Measurements from ENCODE around the gene SLC8A3.

Gene SLC8A3

DNA sequence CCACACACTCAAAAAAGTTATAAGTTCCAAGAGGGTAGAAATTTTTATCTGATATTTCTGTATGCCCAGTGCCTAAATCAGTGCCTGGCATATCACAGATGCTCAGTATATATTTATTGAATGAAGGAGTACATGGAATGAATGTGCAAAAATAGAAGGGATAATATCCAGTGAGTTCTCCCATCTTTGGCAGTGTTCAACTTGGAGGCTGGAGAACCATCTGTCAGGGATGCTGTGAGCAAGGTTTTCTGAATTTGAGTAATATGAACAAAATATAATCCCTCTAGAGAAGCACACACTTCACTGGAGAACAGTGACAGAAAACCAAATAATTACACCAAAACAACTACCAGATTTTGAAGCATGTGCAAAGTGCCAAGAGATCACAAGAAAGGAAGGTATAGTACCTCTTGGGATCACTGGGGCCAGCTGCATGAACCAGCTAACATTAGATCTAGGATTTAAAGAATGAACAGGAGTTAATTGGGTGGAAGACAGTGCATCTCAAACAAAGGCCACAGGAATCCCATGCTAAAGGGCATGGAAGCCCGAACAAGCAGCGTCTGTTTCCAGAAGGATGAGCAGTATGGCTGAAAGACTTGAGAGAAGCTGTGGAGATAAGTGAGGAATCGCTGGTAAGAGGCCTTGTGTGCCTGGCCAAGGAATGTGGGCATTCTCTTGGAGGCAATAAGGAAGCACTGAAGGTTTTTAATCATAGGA, 11.5 kb downstream of the SLC8A3 start:
- DNase-seq (no peak), ATAC-seq (no peak)

DNA sequence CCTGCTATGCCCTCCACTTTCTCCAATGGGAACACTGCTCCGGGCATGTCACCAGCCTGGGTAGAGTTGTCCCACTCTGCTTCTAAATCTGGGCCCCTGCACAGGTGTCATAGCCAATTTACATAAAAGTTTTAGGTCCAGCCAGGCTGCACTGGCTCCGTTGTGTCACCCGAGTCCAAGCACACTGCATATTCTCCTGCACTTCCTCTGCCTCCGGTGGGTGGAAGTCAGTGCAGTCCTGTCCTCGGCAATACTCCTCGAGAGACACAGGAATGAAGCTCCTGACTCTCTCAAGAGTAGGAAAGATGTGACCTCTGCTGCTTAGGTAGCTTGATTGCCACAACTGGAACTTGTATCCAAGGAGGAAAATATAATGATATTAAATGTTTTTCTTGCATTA, 15.2 kb downstream of the SLC8A3 start:
- ATAC-seq = no peak
- no peak for DNase-seq

DNA sequence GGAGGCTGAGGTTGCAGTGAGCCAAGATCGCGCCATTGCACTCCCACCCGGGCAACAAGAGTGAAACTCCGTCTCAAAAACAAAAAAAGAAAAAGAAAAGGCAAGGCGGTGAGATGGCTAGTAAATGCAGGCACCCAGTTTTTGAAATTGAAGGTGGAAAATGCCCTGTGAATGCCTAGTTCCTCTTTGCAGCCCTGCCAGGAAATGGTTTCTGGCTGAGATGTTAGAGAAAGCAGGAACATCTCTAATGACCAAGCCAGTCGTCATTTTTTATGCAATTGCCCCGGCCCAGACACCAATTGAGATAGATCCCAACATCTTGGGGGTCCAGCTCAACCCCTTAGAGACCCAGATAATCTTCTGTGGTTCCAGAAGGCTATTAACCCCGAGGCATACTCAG, 17.0 kb downstream of the SLC8A3 start:
- no peak for ATAC-seq
- no peak for DNase-seq

DNA sequence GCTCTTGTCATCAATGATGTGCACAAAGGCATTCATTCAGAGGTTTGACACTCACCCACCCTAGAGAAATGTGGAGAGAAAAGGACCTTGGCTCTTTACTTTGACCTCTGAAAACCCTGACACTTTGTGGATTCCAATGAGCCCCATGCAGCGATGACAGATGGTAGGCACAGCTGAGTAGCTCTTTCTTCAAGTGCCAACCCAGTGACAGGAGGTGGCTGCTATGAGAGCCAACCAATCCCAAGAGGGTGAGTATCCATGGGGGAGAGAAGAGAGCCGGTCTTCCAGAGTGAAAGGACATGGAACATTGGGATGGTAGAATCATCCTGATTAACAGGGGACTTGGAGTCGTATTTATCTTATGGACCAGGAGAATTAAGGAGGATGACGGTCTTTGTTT, 17.8 kb downstream of the SLC8A3 start:
- ATAC-seq (no peak), DNase-seq (no peak)

DNA sequence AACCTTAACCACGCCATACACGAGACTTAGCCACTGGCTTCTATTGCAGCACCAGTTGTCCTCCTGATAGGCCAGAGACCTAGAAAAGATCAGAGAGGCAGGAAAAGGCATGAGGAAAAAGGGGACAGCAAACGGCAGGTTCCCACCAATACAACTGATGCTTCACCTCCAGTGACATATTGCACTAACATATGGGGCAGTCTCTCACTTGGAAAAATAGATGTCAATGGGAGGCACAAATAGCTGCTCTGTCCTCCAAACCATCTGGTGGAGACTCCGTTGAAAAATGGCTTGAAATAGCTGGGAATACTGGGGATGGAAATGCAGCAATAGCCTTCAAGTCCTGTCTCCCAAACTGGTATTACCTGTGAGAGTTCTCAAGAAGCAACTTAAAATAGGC, 20.3 kb downstream of the SLC8A3 start:
- no peak for ATAC-seq
- DNase-seq = no peak

DNA sequence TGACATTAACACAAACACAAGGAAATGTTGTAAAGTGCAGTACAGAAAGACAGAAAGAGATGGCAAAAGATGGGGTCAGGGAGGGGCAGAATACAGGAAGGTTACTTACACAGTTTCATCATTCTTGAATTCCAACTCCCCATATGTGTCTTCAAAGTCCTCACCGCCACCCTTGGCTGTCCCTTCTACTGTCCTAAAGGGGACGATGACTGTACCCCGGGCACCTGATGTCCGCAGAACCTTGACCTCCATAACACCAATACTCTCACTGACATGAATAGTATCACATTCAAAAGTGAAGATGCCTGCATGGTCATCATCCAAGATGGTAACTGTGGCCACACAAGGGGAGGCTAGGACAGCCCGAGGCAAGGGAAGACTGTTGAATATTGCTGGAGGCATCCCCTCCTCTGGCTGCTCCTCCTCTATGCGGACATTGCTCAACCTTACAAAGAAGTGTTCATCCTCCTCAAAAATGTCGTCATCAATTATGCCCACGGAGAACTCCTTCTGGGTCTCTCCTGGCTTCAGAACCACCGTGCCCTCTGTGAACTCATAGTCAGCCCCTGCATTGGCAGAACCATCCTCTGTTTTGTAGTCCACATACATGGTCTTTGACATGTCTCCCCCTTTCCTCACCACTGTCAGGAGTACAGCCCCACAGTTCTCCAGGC, 22.1 kb downstream of the SLC8A3 start:
- DNase-seq (no peak), ATAC-seq (no peak)

DNA sequence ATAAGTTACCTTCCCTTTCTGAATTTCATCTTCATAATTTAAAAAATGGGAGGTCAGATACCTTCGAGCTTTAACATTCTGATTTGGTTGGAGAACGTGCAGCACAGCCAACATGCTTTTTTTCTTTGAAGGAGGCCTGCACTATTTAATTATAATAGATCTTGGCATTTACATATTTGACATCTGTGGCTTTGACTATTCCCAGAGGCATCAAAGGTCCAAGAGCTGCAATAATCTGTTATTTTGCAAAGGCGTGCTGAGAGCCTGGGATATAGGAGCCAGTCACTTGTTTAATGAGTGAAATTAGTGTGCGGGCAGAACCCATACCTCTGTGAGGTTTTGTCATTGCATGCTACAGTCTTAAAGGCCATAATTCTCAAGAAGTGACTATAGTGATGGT, 26.4 kb downstream of the SLC8A3 start:
- ATAC-seq = no peak
- DNase-seq = no peak

DNA sequence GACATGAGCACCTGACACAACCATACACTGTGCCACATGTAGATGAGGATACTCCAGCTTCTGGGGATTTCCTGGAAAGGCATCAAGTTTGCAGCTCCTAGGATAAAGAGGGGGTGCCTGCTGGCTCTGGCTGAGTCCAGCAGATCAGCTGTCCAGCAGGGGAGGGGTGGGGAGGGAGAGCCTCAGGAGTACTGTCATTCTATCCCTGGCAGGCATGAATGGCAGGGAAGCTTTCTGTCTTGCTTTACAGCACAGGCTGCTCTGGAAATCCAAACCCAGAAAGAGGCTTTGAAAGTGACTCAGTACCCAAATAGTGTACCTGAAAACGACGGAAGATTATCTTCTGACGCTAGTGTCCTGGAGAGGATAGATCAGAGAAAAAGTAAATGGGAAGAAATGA, 32.2 kb downstream of the SLC8A3 start:
- no peak for DNase-seq
- no peak for ATAC-seq

DNA sequence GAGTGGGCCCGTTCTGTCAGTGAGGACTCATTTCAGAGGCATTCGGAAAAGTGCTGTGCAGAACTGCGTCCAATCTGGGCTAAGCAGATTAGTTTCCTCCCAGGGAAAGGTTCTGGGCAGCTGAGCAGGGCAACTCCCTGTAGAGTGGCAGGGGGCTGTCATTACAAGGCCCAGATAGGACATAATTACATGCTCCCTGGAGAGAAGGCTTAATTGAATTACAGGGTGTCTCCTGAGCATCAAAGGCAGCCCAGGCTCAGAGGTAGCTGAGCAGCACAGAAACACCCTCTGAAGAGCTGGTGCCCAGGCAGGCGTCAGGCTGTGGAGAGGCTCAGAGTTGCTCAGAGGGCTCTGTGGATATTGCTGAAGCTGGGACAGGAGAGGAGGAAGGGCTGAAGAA, 36.0 kb downstream of the SLC8A3 start:
- no peak for DNase-seq
- ATAC-seq = no peak

DNA sequence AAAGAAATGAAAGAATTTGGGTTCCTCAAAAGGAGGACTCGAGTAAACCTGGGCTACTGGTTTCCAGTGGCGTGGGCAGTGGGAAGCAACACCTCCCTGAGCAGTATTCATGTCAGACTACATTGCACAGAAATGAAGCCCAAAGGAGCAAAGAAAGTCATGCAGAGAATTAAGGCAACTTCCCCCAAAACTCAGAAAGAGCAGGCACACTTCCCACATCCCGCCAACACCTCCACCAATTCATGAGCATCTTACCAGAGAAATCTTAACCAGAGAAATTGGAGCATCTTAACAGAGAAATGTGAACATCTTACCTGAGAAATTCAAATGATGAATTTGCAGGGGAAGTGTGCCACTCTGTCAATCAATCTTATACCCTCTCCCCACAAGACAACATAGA, 36.7 kb downstream of the SLC8A3 start:
- DNase-seq = no peak
- no peak for ATAC-seq

DNA sequence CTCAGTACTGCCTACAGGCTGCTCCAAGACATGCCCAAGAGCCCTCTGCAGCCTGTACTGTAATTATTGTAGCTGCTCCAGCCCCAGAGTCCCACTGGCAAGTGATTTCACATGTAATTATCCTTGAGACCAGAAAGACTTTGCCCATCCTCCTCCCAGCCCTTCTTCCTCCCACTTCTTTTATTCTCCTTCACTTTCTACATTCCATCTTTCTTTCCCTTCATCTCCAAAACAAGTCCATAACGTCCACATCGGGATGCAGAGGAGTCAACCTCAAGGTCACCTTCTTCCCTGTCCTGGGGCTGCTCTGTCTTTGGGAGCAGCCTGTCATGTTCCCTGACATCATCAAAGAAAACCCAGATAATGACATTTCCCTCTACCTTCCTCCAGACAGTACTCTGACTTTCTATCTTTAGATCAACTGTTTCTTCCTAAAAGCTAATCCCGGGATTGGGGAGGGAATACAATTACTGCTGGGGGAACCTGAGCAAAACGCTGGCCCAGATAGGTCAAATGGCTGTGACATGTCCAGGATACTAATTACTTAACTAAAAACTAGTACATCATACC, 39.1 kb downstream of the SLC8A3 start:
- no peak for DNase-seq
- ATAC-seq = no peak

DNA sequence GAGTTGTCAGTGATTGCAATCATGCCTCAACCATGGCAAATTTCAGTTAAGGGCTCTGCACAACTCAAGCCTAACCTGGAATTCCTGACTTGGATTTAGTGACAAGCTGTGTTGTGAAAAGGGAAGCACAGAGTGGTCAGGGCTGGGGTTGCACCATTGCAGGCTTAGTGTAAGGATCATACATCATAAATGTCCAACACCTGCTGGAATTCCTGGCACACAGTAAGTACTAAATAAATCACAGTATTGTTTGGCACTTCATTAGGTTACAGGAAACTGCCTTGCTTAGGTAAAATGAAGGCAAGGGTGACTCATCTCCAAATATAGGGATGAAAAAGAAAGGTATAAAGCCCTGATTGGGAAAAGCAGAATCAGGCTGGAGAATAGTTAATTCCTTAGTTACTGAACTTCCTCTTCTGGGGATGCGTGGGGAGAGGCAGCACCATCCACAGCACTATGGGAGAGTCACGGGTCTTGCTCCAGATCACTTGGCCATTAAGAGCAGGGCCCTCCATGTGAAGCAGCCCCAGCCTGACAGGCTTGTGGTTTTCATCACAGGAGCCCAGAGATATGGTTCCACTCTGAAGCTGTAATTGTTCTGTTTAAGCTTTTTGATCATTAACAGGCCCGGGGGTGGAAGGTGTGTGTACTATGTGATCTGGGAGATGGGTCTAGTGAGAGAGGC, 39.7 kb downstream of the SLC8A3 start:
- DNase-seq = no peak
- no peak for ATAC-seq

DNA sequence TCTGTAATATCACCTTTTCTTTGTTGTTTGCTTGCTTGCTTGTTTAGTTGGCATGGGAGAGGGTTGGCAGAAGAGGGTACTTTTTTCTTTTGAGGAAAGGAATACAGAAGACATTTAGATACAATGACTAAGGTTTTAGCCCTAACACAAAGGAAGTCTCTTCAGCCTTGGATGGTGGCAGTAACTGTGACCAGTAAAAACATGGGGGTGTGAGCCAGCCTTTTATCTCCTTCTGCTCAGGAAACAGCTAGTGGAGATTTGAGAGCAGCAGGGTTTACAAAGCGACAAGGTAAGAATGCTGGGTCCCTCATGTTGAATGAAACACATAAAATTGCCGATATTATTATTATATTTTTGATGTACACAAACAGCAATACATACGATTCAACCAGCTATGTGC, 40.4 kb downstream of the SLC8A3 start:
- no peak for ATAC-seq
- DNase-seq = no peak

DNA sequence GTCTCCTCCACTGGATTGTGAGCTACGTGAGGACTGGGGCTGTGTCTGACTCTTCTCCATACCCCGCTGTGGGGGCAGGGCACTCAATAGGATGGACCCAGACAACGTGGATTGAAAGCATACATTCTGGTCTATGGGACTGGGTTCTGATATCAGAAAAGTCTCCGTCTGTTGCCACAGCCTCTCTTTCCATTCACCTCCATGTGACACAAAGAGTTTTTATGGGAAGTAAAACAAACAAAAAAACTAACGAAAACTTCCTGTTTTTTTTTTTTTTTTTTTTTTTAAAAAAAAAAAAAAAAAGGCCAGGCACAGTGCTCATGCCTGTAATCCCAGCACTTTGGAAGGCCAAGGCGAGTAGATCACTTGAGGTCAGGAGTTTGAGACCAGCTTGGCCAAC, 44.7 kb downstream of the SLC8A3 start:
- no peak for DNase-seq
- ATAC-seq = no peak

DNA sequence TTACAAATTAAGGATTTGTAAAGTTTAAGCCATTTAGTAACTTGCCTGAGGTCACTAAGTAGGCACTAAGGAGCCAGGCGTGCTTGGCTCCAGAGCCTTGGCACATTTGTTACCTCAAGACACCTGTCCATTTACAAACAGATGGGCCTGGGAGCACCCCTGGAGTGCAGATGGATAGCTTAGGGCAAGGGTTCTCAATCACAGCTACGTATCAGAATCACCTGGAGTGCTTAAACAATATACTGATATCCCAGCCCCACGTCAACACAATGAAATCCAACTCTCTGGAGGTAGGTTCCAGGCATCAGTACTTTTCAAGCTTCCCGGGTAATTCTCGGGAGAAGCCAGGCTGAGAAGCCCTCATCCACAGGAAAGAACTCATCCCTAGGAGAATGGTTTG, 45.4 kb downstream of the SLC8A3 start:
- ATAC-seq (no peak), DNase-seq (no peak)

DNA sequence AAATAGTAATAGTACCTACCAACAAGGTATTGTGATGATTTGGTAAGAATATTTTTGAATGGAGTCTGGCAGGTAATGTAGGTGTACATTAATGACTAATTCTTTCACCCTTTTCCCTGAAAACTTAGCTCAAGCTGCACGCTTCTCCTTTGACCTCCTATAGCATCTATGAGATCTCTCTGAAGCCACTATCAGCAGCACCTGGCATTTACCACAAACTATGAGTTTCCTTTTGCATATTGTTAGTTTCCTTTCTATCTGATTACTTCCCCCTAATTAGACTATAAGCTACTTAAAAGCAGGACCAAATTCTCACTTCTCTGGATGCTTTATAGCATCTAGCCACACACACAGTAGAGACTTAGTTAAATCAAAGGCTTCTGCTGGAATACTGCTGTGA, 48.1 kb downstream of the SLC8A3 start:
- no peak for ATAC-seq
- no peak for DNase-seq

DNA sequence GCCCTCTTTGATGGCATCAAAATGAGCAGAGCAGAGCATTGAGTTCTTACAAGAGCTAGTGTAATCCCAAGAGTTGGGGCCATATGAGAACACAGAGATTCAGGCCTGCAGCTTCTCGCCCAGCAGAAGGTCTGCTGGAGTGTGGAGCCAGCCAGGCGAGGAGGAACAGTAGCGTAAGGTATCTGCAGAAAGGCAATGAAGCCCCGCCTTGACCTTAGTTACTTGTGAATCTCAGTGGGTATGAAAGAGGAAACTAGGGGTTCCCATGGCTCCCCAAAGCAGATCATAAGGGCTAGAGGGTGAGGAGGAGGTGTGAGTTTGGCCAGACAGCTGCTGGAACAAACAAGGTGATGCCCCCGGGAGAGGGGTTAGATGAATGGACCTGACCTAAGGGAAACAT, 49.4 kb downstream of the SLC8A3 start:
- no peak for DNase-seq
- no peak for ATAC-seq

DNA sequence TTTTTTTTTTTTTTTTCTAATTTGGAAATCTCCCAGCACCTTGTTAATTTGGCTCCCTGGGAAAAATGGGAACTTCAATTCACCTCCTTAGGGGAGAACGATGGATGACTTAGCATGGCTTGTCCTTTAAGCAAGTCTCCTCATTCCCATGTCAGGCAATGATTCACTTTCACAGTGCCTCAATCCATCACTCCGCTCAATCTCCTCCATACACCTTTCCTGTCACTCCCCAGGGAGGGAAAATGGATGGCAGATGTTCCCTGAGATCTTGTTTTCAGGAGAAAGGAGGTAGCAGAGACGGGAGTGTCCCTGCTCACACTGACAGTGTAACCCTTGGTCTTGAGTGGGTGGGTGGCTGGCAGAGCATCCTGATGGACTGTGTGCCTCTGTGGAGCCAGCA, 51.0 kb downstream of the SLC8A3 start:
- DNase-seq (no peak), ATAC-seq (no peak)

DNA sequence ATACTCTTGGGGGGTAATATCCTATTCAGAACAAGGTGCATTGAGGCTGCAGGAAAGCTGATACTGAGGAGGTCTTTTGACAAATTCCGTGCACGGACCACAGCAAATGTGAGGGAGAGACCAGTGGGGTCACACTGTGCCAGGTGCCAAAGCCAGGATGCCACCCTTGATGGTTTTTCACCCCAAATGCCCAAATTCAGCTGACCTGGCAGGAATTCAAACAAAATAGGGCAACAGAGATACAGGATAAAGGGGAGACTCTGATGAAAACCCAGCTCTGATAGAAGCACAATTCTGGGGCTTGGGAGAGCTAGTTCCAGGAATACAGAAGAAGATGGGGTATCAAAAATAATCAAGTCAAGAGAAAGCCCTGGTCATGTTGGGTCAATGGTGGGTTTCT, 55.3 kb downstream of the SLC8A3 start:
- DNase-seq (no peak), ATAC-seq (no peak)

DNA sequence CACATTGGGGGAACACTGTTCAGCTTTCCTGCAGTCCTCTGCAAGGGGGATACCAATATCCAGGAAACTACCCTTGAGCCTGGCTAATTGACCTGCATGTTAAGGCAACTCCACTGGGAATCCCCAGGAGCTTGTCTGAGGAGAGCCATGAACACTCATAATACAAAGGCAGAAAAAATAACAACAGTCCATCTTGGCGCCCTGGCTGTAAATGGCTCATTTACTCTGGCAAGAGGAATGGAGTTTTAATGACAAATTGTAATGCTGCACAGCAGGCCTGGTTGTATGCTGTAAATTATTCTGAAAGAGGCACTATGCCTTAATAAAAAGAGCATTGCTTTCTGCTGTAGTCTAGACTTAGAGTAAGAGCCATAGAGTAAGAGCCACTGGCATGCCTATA, 58.3 kb downstream of the SLC8A3 start:
- DNase-seq (no peak), ATAC-seq (no peak)

DNA sequence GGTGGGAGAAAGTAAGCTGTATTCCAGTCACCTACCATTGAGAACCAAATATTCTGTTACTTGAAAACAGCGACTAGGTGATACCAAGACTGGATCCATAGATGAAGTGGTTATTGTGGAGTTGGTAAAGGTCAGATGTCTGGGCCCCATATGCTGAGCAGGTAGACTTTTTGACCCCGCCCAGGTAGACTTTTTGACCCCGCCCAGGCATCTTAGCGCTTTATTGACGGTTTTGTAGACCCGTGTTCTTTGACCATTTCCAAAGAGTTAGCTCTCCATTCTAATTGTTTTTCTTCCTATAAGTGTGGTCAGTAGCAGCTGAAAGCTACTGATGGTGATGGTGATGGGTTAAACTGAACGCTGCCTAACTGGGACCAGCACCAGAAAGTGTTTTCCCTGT, 61.6 kb downstream of the SLC8A3 start:
- ATAC-seq (no peak), DNase-seq (no peak)

DNA sequence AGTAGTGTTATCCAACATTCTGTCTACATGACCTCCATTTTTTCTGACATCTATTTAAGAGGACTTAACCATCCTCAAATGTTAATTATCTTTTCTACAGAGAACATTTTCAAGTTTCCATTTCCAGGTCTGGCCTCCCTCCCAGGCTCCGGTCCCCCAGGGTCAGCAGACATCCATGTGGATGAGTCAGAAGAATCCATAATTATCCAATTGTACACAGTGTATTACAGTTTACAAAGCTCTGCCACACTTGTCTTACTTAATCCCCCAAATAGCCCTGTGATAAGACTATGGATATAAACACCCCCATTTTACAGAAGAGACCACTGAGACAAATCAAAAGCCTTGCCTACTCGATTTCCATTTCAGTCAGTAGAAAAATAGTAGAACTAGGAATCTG, 65.0 kb downstream of the SLC8A3 start:
- ATAC-seq = no peak
- no peak for DNase-seq

DNA sequence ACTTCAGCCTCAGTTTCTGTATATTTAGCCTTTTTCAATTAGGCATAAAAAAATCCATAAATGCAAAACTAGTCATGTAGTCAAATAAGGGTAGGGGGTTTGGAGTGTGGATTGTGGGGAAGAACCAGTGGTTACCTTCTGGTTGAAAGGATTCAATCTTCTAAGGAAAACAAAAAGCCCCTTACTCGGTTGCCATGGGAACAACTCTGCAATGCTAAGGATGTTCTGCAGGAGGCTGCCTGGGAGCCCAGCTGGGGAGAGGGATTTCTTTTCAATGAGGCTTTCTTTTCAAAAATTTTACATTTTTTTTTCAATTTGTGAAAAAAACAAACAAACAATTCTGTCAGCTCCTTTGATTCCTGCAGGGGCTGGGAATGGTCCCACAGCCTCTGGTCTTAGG, 67.2 kb downstream of the SLC8A3 start:
- DNase-seq = no peak
- no peak for ATAC-seq

DNA sequence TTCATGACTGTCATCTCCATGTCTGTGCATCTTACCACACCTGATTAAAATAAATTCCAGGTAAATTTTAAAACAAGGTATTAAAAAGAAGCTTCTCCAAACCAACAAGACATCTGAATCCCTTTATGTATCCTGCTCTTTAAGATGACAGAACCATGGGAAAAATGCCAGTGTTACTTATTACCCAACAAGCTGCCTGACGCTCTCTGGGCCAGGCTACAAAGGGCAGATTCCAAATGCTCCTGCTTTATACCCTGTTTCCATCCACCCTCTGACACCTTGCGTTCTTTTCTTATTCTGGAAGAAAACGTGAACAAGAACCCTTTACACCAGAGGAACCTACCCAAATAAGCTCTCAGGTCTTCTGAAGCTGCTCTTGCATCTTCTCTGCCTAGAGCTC, 70.7 kb downstream of the SLC8A3 start:
- ATAC-seq = no peak
- DNase-seq = no peak

Data from stimulated activated naive CD8-positive, alpha-beta T cell treated with anti-CD3 and anti-CD28 coated beads, Interleukin-15, Interleukin-2, amounts not matched to agents 100 U/mL and 50 U/mL, for 24 hours (primary cell).